ENCODE measurements around the gene TRIM34.
"Not testable (repeated sequence)": the region's sequence is repeated elsewhere in the genome, so short reads cannot be mapped to it uniquely, and the experiment has no call there.

GRCh38 chr11:5683620-5684019 lies 58.8 kb downstream of the TRIM34 start:
- not testable (repeated sequence) for TF ChIP-seq EP300, CTCF (IDR thresholded peaks at IDR 0.05)

Data from stomach (tissue), 4 donors.